CD4-positive, alpha-beta T cell treated with Interleukin-15 for 1 hour (primary cell): ENCODE results near the gene SAA2.
"Not testable (repeated sequence)": the region's sequence is repeated elsewhere in the genome, so short reads cannot be mapped to it uniquely, and the experiment has no call there.

Experiments used
- DNase-seq: peaks from one replicate; pipeline ENCODE4 v3.0.0-alpha.2; 2020

Gene SAA2

DNA sequence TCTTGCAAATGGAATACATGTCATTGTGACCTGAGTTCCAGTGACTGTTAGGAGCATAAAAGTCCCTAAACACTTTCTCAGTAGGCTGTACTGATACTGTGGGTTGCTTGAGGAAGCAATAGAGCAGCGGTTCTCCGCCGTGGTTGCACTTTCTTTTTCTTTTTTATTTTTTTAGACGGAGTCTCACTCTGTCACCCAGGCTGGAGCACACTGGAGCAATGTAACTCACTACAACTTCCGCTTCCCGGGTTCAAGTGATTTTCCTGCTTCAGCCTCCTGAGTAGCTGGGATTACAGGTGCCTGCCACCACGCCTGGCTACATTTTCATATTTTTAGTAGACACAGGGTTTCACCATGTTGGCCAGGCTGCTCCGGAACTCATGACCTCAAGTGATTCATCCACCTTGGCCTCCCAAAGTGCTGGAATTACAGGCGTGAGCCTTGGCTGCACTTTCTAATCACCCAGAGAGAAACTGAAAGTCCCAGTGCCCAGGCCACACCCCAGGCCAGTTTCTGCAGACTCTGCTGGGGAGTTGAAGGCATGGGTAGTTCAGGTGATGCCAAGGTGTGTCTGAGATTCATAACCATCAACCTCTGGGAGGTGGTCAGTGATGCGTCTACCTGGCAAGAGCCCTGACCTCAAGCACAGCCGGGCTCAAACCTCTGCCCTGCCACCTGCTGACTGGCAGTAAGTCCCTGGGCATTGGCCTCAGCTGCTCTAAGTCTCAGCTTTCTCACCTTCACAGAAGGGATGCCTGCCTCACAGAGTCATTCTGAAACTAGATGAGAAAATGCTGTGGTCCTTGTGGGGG lies 1.9 kb downstream of the SAA2 start:
- DNase-seq, result not testable (repeated sequence)

DNA sequence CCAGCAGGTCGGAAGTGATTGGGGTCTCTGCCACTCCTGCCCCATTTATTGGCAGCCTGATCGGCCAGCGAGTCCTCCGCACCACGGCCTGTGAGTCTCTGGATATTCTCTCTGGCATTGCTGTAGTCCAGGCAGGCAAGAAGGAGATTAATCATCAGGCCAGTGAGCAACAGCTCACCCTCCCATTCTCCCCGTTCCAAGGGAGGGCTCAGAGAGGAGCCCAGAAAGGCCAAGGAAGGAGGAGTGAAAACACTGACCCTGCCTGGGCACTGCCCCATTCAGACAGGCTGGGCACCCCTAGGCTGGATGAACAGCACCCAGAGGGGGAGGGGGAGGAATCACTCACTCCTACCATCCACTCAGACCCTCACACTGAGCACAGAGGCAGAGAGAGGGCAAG lies 3.1 kb downstream of the SAA2 start:
- DNase-seq, result no peak

DNA sequence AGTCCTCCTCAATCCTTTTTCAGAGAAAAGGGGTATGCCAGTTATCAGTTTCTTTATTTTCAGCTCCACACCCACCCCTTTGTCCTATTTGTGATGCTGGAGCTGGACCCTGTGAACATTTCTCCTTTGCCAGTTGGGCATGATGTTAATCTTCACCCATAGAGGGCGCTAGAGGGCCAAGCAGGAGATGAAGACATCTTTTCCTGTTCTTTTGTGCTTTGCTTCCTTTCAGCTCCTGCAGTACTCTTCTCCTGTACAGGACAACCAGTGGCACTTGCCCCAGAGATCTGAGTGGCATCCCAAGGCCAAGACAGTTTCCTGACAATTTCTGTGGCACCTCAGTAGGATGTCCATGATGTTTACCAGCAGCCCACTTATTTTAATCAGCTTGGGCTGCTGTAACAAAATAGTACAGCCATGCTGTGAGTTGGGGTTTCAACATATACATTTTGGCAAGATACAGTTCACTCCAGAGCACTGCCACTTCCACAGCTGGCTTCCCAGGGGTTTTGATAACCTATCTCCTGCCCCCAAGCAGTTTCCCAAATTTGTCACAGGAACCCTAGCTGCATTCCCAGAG lies 4.6 kb downstream of the SAA2 start:
- peak; percentile 57 for DNase-seq

DNA sequence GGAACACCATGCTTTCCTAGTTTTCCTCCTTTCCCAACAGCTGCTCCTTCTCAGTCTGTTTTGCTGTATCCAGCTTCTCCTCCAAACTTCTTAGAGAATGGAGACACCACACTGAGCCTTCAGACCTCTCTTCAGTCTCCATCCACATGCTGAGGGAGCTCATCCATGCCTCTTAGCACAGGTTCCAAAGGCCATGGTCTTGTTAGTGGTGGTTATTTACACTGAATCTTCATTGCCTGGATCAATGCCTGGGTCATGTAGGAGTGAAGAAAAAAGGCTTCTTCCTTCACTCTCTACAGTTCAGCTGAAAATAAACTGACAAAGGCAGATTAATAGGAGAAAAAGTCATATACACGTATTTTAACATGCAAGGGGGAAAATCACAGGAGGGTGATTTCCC lies 8.8 kb downstream of the SAA2 start:
- no peak for DNase-seq

DNA sequence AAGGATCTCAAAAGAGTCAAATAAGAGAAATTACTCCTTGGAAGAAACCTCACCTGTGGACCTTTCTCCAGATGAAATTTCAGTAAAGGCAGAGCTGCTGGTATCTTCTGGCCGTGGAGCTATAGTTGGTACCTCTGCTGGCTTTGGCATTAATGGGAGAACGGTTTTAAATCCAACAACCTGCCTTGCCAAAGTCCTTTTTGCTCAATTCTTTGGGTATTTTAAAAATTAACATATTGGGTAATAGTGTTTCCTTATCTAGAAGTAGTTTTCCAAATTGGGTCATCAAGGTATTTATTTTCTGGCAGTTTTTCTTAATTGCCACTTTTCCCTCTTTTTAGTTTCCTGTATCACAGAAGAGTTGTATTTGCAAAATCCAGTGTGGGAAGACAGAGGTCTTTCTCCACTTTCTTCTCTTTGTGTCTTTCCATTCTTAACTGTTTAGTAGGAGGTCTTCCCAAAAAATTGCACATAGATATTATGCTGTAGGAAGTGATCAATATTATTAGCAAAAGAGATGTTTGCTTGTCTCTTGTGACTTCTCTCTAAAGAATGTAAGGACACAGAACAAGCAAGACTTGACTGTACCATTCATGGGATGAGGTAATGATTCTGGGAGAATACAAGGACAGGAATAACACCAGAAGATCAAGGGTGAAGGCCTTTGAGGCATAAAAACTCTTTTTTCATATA lies 11.7 kb downstream of the SAA2 start, which contains the start of gene SAA4:
Gene SAA4, minus strand, starts transcription at position 139 of the 693 bp plus-strand sequence. CDS start 876 bp downstream, outside the sequence.
- no peak for DNase-seq

DNA sequence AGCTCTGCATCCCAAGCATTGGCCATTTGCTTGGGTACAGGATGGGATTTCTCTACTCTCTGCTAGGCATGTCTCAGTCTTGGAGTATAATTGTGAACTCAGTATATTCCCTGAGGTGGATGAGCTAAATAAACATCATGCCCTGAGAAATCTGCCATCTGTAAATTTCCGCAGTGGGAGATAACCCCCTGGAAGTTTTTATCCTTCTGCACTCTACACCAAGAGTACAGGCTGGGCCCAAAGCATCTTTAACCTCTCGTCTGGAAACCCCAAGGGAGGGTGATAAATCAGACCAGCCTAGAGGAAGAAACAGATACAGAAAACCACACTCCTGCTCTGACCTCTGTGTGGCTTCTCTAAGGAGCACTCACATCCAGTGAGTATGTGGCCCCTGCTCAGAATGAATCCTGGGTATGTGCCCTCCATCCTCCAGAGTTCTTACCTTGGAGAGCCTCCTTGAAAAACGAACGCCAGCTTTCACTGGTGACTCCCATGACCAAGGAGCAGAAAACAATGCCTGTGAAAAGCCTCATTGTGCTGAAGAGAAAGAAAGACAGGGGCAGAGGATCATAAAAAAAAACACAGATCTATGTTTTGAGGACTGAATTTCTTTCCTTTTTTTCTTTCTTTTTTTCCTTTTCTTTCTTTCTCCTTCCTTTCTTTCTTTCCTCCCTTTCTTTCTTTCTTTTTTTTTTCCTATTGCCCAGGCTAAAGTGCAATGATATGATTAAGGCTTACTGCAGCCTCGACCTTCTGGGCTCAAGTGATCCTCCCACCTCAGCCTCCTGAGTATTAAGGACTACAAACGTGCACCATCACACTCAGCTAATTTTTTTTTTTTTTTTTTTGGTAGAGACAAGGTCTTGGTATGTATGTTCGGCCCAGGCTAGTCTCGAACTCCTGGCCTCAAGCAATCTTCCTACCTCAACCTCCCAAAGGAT lies 12.8 kb downstream of the SAA2 start:
- DNase-seq, result no peak

DNA sequence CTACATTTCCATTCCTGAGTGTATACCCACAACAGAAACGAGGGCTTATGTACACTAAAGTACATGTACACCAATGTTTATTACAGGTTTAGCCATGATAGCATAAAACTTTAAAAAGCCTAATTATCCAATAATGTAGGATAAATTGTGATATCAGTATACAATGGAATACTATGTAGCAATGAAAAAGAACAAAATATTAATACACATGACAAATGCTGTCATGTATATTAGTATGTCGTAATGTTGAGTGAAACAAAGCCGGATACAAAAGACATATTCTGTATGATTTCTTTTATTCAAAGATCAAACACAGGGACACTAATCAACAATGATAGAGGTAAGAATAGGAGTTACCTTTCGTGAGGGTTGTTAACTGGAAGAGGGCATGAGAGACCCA lies 14.6 kb downstream of the SAA2 start:
- DNase-seq, result no peak

DNA sequence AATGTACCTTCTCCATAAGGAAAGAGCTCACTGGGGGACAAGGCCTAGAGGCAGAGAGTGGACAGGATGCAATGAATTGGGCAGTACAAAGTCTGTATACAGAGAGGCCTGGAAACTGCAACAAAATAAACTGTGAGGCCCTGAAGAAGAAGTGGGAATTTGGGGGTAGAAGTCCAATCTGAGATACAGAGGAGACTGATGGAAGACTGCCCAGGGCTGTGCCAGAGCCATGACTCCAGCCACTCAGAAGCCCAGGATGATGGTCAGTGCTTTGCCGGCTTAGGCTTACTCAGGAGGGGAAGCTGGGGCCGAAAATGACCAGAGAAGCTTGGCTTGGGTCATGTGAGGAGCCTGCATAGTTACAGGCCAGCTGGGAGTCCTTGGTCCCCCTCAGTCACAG lies 17.6 kb downstream of the SAA2 start:
- DNase-seq, result no peak

DNA sequence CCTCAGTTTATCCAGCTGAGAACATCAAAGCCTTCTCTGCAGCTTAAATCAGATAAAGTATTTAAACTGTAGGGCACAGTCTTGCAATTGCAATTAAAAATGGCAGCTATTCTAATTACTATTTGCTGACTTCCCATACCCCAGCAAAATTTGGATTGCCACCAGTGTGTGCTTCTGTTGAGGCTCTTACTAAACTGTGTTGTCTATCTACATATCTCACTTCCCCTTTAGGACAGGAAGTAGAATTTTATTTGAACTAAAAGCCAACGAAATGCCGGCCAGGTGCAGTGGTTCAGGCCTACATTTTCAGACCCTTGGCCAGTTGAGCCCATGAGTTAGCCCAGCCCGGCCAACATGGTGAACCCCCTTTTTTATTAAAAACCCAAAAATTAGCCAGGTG lies 19.0 kb downstream of the SAA2 start:
- no peak for DNase-seq

DNA sequence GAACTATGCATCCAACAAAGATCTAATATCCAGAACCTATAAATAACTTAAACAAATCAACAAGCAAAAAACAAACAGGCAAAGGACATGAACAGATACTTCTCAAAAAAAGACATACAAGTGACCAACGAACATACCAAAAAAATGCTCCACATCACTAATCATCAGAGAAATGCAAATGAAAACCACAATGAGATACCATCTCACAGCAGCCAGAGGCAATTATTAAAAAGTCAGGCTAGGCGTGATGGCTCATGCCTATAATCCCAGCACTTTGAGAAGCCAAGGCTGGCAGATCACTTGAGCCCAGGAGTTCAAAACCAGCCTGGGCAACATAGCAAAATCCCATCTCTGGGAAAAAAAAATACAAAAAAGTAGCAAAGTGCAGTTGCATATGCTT lies 22.6 kb downstream of the SAA2 start:
- no peak for DNase-seq

DNA sequence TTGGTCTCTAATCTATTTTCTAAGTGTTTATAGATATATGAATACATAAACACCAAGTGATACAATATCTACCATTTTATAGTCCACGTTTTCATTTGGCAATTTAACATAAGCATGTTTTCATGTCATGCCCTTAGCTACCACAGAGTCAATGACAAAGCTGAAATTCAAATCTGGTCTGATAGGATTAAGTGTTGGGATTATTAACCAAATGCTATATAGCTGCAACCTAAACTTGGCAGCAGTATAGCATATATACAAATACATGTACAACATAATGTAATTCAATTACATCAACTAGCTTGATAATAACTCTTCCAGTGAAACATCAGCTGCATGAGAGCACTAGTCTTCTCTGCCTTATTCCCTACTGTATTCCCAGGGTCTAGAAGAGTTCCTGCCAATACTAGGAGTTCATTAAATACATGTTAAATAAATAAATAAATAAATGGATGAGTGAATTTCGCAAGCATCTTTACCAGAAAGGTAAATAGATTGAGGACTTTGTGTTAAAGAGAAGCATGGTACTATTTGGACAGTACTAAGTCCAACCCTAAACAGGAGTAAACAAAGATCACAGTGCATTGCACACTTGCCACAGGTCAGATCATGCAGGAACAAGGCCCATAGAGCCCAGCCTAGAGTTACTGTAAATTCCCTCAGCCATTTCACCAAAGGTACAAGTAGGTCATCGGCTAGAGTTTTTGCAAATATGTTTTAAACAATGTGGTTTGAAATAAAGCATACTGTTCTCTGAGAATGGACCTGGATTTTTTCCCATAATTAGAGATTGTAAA lies 24.7 kb downstream of the SAA2 start:
- DNase-seq, result no peak

DNA sequence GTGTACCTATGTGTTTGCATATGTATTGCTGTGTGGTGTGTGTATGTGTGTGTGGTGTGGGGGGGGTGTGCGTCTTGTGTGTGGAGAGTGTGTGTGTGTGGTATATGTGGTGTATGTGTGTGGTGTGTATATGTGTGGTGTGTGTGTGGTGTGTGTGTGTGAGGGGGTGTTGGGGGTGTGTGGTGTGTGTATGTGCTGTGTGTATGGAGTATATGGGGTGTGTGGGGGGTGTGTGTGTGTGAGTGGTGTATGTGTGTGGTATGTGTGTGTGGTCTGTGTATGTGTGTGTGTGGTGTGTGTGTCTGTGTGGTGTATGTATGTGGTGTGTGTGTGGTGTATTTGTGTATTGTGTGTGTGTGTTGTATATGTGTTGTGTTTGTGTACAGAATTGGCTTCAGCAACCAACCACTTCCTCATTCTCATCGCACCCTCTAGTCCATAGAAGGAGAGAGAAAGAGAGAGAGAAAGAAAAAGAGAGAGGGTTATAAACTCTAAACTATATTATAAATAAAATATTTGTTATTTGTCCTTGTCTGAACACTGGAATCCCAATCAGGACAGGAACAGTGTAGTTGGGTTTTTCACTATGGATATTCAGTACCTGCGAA lies 25.6 kb downstream of the SAA2 start:
- DNase-seq, result no peak

DNA sequence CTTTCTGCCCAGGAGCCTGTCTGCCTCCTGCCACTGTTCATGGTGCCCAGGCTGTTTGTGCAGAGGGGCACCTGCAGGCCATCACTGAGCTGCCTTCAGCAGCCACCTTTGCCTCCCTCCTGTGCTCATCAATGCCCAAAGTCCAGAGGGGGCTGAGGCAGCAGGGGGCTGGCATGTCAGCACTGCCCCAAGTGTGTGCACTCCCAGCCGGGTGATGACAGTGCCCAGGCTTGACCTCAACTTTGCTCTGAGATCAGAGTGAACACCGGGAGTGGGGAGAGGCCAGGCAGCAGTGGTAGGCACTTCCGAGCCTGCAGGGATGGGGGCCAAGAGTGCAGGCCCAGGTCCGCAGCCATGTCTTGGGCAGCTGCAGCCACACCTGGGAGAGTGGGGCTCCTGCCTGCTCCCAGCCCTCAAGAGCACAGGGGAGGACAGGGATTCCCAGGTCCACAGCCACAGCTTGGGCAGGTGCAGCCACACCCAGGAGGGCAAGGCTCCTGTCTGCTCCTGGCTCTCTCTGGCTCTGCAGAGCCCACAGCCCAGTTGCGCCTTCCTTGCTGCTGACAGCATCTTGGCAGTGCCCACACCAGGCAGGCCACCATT lies 27.1 kb downstream of the SAA2 start:
- DNase-seq, result no peak

DNA sequence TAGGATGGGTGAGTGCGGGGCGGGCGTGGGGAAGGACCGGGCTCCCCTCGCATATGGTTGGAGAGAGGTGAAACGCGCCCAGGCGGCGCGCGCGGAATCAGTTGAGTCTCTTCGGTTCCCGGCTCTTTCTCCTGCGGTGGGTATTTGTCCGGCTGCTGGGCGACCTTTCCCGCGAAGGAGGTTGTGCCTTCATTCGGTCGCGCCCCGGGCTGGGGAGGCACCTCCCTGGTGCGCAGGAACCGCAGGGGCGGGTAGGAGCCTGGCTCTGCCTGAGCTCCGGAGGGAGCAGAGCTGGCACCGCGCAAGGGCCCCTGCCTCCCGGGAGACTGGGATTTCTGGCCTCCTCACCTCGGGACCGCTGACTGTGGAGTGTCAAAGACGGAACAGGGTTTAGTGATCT lies 39.4 kb downstream of the SAA2 start:
- no peak for DNase-seq

DNA sequence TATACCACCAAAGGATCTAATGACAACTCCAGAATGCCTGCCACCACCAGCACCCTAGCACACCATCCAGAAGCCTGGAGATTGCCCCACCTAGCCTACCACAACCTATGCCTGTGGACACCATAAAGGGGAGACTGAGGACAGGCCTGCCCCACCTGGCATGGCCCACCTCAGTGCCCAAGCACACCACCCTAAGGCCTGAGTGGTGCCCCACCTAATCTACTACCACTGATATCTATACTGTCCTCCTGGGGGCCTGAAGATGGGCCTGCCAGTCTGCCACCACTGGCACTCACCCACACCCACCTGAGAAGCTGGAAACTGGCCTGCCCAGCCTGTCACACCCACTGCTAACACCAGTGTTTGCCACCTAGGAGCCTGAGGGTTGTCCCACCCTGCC lies 43.7 kb downstream of the SAA2 start:
- DNase-seq, result no peak

DNA sequence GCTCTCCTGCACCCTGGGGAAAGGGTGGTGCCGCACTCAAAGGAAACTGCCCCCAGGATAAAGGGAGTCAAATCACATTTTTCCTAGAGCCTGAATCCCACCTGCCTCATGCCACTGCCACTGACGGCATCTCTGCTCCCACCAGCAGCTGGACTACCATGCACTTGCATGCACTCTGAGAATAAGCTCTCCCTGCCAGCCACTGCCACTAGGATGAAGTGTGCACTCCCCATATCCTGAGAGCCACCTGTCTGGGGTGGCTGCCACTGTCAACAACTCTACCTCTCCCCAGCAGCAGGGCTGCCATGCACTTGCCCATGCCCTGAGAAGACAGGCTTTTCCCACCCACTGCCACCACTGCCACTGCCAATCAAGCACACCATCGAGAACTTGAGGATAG lies 44.2 kb downstream of the SAA2 start:
- no peak for DNase-seq

DNA sequence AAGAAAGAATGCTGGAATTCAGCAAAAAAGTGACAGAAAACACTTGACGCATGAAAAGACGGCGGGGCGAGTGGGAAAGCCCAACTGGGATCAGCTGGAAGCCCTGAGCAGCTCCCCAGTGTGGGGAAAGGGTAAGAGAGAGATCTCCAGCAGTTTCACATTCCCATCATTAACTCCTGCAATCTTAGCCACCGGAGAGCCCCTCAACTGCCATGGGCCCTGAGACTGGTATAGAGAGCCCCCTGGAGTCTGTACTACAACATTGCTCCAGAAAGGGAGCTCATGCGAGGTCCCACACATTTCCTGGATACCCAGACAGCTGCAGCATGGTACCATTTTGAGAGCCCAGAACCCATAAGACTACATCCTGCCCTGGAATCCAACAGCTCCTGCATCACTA lies 44.7 kb downstream of the SAA2 start:
- no peak for DNase-seq

DNA sequence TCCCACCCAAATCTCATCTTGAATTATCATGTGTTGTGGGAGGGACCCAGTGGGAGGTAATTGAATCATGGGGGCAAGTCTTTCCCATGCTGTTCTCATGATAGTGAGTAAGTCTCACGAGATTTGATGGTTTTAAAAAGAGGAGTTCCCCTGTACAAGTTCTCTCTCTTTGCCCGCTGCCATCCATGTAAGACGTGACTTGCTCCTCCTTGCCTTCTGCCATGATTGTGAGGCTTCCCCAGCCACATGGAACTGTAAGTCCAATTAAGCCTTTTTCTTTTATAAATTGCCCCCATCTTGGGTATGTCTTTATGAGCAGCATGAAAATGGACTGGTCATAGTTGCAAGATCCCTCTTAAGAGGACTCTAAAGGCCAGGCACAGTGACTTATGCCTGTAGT lies 50.7 kb downstream of the SAA2 start:
- DNase-seq, result not testable (repeated sequence)

DNA sequence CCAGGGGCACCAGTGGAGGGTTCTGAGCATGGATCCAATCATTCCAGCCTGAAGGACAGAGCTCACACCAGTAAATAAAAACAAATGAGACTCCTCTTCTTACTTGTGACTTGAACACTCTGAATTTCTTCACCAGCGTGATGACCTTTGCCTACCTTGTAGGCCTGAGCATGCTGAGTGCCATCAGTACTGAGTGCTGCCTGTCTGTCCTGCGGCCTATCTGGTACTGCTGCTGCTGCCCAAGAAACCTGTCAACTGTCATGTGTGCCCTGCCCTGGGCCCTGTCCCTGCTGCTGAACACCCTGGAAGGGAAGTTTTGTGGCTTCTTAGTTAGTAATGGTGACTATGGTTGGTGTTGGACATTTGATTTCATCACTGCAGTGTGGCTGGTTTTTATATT lies 51.9 kb downstream of the SAA2 start:
- no peak for DNase-seq
